Stimulated activated CD4-positive, alpha-beta T cell treated with anti-CD3 and anti-CD28 coated beads, Interleukin-15, amount 100 ng/mL, for 48 hours (primary cell): ENCODE measurements around the gene PLEKHH3.

Source experiments
- DNase-seq, 2 donors: peaks; one replicate each; pipeline ENCODE4 v3.0.0-alpha.2; 2020; ENCODE audit warnings: low read depth in 2 of 2

The PLEKHH3 gene

DNA sequence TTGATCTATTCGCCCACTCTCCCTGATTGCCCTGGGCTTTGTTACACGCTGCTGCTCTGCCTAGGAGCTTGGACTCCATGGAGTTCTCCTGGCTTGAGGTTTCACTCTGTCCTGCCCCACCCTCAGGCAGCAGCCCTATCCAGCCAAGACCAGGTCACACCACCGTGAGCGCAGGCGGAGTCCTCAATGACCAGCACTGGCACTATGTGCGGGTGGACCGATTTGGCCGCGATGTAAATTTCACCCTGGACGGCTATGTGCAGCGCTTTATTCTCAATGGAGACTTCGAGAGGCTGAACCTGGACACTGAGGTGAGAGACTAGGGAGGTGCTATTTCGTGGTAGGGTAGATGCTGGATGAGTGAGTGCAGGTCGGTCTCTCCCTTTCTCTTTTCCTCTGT is 9.0 kb upstream of the PLEKHH3 start:
- DNase-seq: no peak

GRCh38 chr17:42684929-42685556 is 8.2 kb upstream of the PLEKHH3 start:
- DNase-seq: no peak

DNA sequence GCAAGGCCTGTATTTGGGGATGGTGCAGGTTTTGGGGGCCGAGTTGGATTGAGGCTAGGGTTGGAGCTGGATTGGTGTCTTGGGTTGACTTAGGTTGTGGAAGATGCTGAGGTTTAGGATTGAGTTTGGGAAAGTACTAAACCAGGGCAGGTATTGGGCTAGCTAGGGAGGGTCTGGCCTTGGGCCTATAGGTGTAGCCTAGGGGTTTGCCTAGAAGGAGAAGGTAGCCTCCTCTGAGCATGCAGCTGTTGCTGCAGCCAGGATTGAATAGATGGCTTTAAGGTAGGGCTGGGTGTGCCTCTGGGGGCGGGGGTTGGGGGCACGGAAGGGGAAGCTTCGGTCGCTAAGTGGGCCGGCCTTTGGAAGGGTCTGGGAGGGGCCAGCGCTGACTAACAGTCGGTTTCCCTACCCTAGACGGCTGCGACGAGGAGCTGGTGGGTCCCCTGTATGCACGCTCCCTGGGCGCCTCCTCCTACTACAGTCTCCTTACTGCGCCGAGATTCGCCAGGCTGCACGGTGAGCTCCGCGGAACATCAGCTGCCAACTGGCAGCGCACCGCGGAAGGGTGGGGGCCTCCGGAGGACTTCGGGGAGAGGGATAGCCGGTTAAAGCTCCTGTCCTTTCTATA is 6.7 kb upstream of the PLEKHH3 start:
- no peak for DNase-seq

DNA sequence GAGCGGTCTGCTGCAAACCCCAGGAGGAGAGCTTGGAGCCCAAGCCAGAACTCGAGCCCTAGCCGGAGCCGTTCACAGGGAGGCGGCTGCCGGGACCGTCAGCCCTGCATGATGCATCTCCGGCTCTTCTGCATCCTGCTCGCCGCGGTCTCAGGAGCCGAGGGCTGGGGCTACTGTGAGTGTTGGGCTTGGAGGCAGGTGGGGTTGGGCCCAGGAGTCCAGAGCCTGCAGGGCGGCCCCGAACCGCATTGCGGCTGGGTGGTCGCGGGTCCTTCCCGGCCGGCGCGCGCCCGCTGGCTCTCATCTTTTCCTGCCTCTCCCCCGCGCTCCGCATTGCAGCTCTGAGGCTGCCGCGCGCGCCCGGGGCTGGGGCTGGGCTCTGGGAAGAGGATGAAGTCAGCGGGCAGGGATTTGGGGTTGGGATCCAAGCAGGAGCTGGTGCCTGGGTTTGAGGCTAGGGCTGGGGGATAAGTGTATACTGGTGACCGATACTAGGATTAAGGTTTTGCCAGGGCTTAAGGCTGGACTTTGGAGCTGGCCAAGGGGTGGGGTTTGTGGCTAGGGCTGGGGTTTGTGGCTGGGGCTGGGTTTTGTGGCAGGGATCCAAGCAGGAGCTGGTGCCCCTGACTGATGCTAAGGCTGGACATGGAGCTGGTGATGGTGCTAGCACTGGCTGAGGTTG is 6.1 kb upstream of the PLEKHH3 start:
- DNase-seq: no peak

GRCh38 chr17:42681976-42682721 is 5.4 kb upstream of the PLEKHH3 start, which contains the start of gene CNTNAP1:
CNTNAP1 (plus strand) TSS chr17:42682531; CDS start chr17:42682830, 299 bp downstream.
- no peak for DNase-seq

DNA sequence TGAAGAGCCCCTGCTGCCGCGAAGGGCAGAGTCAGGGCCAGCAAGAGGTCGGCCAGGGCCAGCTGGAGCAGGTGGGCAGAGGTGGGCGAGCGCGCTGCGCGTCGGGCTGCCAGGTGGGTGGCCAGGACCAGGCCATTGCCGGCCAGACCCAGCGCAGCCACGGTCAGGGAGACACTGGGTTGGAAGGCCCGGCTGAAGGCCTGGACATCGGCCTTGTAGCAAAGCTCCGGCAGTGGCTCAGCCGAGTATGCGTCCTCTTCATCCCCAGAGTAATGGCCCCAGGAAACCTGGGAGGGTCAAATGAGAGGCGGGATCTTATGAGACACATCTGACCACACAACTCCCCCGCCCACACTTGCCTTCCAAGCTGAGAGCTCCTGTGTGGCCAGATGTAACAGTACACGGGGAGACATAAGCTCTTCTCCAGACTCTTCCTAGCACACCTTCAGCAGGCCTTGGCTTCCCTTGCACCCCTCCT is 3.6 kb upstream of the PLEKHH3 start:
- no peak for DNase-seq

DNA sequence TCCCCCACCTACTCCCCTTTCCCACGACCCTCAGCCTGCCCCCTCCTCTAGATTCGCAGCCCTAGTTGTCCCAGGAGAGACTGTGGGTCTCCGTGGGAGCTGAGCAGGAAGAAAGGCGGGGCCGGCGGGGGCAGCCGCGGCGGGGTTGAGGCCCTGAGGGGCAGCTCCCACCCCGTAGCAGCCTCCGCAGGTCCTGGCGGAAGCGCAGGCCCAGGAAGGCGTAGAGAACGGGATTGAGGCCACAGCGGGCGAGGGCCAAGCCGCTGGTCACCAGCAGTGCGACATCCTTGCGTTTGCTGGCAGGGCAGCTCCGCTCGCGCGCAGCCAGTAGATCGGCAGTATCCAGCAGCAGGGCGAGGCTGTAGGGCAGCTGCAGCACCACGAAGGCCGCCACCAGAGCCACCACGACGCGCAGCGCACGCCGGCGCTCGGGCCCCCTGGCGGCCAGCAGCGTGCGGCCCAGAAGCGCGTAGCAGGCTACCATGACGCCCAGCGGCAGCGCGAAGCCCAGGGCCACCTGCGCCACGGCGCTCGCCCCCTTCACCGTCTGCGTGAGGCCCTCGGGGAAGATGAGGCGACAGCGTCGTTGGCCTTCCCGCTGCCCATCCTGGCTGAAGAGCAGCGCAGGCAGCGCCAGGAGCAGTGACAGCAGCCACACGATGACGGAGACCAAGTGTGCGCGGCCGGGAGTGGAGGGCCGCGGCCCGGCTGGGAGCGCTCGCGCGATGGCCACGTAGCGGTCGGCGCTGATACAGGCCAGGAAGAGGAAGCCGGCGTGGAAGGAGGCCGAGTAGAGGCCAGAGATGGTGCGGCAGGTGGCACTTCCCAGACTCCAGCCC is 2.9 kb upstream of the PLEKHH3 start:
- peak; percentile 40 to 65 for DNase-seq

- DNase-seq: no peak
These were observed 2.2 kb upstream of the PLEKHH3 start for GRCh38 chr17:42678951-42679491.

- peak; percentile 47 to 70 for DNase-seq
These were observed 1.4 kb upstream of the PLEKHH3 start for GRCh38 chr17:42677921-42678781.

GRCh38 chr17:42677012-42677857 is 441 bp upstream of the PLEKHH3 start:
- peak; percentile 99 for DNase-seq

DNA sequence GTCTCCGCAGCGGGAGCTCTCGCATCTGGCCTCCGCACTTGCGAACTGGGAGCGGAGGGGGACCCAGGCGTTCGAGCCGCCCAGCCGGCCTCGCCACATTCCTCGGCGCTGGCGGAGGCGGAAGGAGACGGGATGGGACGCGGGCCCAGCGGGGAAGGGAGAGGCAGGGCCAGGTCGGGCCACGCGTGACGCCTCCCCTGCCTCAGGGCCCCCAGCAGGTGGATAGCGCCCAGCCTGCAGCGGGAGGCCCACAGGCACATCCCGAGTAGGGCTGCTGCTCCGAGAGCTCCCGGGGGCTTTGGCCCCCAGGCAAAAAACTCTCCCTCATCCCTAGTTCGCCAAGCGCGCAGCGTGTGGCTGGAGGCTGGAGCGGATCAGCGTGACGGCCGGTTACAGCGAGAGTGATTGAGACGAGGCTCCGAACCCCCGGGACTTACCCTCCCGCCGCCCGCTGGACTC is 800 bp downstream of the PLEKHH3 start:
- no peak for DNase-seq

DNA sequence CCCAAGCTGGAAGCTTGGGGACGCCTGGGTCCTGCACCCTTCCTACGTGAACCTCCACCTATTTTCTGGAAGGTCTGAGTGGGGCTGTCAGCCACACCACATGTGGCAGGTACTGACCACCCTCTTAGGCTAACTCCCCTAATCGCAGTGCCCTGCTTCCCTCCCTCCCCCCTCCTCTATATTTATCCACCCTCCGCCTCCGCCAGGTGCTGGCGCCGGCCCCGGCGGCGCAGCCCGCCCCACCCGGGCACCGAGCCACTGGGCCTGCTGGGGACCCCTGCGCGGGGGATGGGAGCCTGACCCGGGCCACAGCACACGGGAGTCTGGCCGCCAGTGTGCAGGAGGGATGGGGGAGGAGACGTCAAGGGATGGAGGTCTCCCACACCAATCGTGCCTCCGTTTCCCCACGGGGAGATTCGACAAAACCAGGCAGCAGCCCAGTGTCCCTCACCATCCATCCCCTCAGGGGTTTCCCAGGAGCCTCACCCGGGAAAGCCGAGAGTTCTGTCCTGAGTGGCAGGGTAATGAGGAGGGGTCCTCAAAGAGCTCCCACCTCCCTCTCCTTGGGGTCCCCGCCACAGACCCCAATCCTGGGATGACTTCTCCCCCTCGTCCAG is 1.3 kb downstream of the PLEKHH3 start:
- DNase-seq: no peak

- no peak for DNase-seq
These were observed 1.9 kb downstream of the PLEKHH3 start for GRCh38 chr17:42674755-42675347.

- no peak for DNase-seq
These were observed 2.7 kb downstream of the PLEKHH3 start for GRCh38 chr17:42673885-42674754.

DNA sequence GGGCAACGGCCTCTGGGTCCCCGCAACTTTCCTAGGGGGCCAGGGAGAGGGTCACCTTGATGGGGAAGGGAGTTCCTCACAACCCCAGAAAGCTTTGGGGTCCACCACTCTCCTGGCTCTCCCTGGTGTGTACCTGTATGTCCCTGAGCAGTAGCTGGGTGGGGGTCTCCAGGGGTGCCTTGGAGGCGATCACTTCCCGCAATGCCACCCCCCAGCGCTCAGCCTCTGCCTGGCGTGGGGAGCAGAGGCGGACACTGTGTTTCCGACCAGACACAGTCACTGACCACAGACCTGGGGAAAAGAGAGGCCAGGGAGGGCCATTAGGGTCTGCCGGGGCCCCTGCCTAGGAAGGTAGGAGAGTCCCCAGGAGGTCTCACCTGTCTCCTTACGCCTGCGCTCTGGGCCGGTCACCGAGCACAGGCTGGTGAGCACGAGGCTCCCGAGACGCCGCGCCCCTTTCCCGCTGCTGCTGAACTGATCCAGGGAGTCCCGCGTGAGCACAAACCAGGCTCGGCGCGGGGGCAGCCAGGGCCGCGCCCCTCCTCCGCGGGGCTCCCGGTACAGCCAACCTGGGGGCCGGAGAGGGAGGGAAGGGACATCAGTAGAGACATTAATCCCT is 3.4 kb downstream of the PLEKHH3 start:
- no peak for DNase-seq

GRCh38 chr17:42672038-42672437 is 4.8 kb downstream of the PLEKHH3 start:
- DNase-seq: no peak
